ENCODE data around the gene ZMIZ1. TPM values are rescaled to one million over a fixed set of nuclear protein-coding genes. Genes with fewer than 3 reads are reported as not detected.

The ZMIZ1 gene
- total RNA-seq, 1 donor from 2014 or later: 6.3 TPM

GRCh38 chr10:79070081-79070605 lies 1.4 kb downstream of the ZMIZ1 start:
- Histone ChIP-seq H3K4me3 (ENCODE audit: low read depth, low read length) (peak overlapping the region; percentile 85), H3K27me3 (ENCODE audit: control insufficient read depth, insufficient read depth, low read length) (no peaks in the 10 kb centered on the region), H3K36me3 (ENCODE audit: control insufficient read depth, insufficient read depth, low read length) (no peaks in the 10 kb centered on the region)
- DNase-seq (ENCODE audit: low read depth): no peak
- TF ChIP-seq CTCF (IDR thresholded peaks at IDR 0.05; ENCODE audit: insufficient read depth, low read length, severe bottlenecking): no peak
- no peak for FAIRE-seq

GRCh38 chr10:79070606-79071395 lies 2.0 kb downstream of the ZMIZ1 start:
- peak overlapping the region; percentile 85 for H3K4me3 ChIP-seq (ENCODE audit: low read depth, low read length)
- DNase-seq (ENCODE audit: low read depth): peak; percentile 87
- FAIRE-seq: no peak

GRCh38 chr10:79071396-79071923 lies 2.7 kb downstream of the ZMIZ1 start:
- FAIRE-seq (no peak), DNase-seq (ENCODE audit: low read depth) (no peak)
- H3K27me3 ChIP-seq (ENCODE audit: control insufficient read depth, insufficient read depth, low read length): no peaks in the 10 kb centered on the region
- H3K36me3 ChIP-seq (ENCODE audit: control insufficient read depth, insufficient read depth, low read length): no peaks in the 10 kb centered on the region
- TF ChIP-seq CTCF (IDR thresholded peaks at IDR 0.05; ENCODE audit: insufficient read depth, low read length, severe bottlenecking): no peak
- H3K4me3 ChIP-seq (ENCODE audit: low read depth, low read length): peak overlapping the region; percentile 85

More at GRCh38 chr10:79070606-79071395, 2.0 kb downstream of the ZMIZ1 start:
- H3K36me3 ChIP-seq (ENCODE audit: control insufficient read depth, insufficient read depth, low read length): no peaks in the 10 kb centered on the region
- no peak for TF ChIP-seq CTCF (IDR thresholded peaks at IDR 0.05; ENCODE audit: insufficient read depth, low read length, severe bottlenecking)
- H3K27me3 ChIP-seq (ENCODE audit: control insufficient read depth, insufficient read depth, low read length): no peaks in the 10 kb centered on the region

GRCh38 chr10:79072041-79072441 lies 3.3 kb downstream of the ZMIZ1 start:
- Histone ChIP-seq H3K4me3 (ENCODE audit: low read depth, low read length) (no peak overlapping the region), H3K36me3 (ENCODE audit: control insufficient read depth, insufficient read depth, low read length) (peaks cover 3% of the 10 kb centered on the region), H3K27me3 (ENCODE audit: control insufficient read depth, insufficient read depth, low read length) (no peaks in the 10 kb centered on the region)
- FAIRE-seq (no peak), DNase-seq (ENCODE audit: low read depth) (no peak)
- no peak for TF ChIP-seq CTCF (IDR thresholded peaks at IDR 0.05; ENCODE audit: insufficient read depth, low read length, severe bottlenecking)

GRCh38 chr10:79072994-79073645 lies 4.4 kb downstream of the ZMIZ1 start:
- Histone ChIP-seq H3K4me3 (ENCODE audit: low read depth, low read length) (no peak overlapping the region), H3K36me3 (ENCODE audit: control insufficient read depth, insufficient read depth, low read length) (peaks cover 3% of the 10 kb centered on the region), H3K27me3 (ENCODE audit: control insufficient read depth, insufficient read depth, low read length) (no peaks in the 10 kb centered on the region)
- DNase-seq (ENCODE audit: low read depth) (no peak), FAIRE-seq (no peak)
- TF ChIP-seq CTCF (IDR thresholded peaks at IDR 0.05; ENCODE audit: insufficient read depth, low read length, severe bottlenecking): peak; percentile 6

Data from bronchial epithelial cell (primary cell).